Activated CD4-positive, CD25-positive, alpha-beta regulatory T cell treated with anti-CD3 and anti-CD28 coated beads, Interleukin-2, amount 50 U/mL, for 72 hours (primary cell): ENCODE results near the gene BICDL2.
"Not testable (repeated sequence)": the region's sequence is repeated elsewhere in the genome, so short reads cannot be mapped to it uniquely, and the experiment has no call there.

Experiments used
- DNase-seq: peaks from one replicate; pipeline ENCODE4 v3.0.0; 2021

BICDL2 gene

GRCh38 chr16:3063625-3064386 is 27.1 kb upstream of the BICDL2 start:
- DNase-seq = no peak

DNA sequence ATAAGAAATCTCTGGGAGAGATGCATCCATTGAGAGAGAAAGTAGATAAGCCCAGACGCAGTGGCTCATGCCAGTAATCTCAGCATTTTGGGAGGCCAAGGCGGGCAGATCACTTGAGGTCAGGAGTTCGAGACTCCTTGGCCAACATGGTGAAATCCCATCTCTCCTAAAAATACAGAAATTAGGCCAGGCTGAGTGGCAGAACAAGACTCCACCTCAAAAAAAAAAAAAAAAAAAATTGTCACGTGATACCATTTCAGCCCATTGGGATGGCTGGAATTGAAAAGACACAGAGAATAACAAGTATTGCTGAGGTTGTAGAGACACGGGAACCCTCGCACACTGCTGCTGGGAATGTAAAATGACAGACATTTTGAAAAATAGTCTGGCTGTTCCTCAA is 25.8 kb upstream of the BICDL2 start:
- DNase-seq = no peak

GRCh38 chr16:3060339-3061127 is 23.8 kb upstream of the BICDL2 start:
- no peak for DNase-seq

DNA sequence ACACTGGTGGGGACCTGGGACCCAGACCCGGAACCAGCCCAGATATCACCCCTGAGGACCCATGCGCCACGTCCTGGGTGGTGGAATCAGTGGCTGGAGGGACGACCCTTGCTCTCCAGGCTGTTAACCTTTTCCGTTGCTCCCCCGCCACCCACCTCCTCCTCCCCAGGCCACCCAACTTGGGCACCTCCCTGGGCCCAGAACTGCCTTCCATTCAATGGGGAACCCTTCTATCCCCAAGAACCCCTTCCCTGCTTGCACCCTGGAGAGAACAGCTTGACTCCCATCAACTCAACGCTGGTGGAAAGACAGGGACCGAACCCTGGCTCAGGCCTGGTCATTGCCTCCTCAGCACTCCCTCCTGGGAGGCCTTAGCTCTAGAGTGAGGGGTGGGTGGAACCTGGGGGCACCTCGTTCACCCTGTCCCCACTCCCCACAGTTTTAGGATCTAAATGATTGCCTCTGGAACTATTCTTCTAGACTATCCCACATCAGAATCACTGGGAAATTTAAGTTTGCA is 23.0 kb upstream of the BICDL2 start:
- DNase-seq = no peak

- peak; percentile 92 for DNase-seq
Observed at GRCh38 chr16:3059041-3059722, 22.4 kb upstream of the BICDL2 start.

- peak; percentile 56 for DNase-seq
Observed at GRCh38 chr16:3058139-3059030, 21.6 kb upstream of the BICDL2 start.

- DNase-seq = no peak
Observed at GRCh38 chr16:3057181-3058138, 20.7 kb upstream of the BICDL2 start.

DNA sequence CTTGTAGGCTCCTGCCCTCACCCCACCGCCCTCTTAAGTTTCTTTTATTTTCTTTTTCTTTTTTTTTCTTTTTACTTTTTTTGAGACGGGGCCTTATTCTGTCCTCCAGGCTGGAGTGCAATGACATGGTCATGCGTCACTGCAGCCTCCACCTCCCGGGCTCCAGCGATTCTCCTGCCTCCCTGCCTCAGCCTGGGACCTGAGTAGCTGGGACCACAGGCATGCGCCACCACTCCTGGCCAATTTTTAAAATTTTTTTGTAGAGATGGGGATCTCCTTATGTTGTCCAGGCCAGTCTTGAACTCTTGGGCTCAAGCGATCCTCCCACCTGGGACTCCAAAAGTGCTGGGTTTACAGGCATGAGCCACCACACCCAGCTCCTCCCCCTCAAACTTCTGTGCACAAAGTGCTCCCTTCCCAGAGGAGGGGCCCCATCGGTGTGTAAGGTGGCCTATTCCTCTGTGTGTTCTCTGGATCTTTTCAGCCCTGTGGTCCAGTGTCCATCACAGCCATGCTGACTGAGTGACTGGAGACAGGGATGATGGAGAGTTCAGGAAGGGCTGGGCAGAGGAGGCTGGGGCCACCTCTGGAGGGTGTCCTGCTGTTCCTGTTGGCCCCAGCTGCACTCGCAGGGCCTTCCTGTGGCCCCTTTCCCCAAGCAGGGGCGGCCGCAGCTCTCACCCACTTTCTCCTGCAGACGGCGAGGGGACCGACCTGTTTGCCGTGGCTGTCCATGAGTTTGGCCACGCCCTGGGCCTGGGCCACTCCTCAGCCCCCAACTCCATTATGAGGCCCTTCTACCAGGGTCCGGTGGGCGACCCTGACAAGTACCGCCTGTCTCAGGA is 19.8 kb upstream of the BICDL2 start:
- DNase-seq = no peak

DNA sequence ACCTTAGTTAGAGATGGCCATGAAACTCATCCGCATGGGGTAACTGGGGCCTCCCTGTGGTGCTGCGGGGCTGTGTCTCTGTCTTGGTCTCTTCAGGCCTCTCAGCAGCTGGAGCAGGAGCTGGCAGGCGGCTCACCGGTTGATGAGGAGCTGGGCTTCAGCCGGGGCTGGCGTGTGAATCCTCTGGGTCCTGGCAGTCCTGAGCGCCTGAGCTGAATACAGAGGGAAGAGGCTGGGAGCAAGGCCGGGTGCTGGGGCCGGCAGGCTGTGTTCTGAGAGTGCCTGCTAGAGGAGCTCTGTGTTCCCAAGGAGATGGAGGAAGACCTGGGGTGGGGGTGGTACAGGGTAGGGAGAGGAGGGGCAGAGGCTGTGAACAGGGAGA is 19.0 kb upstream of the BICDL2 start:
- not testable (repeated sequence) for DNase-seq

DNA sequence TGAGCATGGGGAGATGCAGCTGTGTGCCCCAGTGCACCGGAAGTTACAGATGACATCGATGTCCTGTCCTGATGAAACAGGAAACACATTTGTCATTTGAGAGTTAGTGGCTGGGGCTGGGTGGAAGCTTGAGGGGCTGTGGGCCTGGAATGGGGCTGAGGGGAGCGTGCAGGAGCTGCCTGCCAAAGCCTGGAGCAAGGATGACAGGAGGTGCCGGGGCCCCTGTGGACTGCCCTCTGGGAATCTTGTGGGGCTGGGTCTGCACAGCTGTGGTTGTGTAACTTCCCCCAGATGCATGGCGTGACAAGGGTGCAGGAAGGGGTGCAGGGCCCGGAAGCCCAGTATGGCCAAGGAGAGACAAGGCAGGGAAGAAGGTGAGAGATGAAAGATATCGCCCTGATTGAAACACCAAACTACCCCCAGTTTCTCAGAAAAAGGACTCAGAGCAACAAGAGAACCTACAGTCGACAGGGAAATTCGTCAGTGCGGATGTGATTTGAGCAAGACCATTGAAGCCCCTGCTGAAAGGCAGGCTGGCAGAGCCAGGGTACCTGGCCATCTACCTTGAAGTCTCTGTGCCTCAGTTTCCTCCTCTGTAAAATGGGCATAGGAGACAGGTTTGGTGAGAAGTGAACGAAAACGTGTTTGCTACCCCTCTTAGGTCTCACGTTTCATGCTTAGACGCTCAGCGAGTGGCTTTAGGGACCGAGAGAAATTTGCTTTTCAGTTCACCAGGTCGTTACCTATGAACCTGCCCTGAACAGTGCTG is 18.4 kb upstream of the BICDL2 start:
- DNase-seq = no peak

DNA sequence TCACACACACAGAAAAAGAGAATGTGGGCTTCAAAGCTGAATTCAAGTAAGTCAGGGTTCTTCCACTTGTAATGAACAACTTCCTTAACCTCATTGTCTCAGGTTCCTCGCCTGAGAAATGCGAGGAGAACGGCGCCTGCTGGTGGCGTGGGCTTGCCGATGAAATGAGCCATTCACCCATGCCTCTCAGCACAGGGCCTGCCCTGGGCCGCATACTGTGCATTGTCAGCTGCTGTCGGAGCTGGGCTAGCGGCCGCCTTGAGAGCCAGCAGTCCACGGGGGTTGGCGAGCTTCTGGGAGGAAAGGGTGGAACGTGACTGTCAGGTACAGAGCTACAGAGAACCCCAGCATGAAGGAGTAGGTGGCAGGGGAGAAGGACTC is 16.6 kb upstream of the BICDL2 start:
- not testable (repeated sequence) for DNase-seq

- DNase-seq = not testable (repeated sequence)
Observed at GRCh38 chr16:3052571-3053329, 16.0 kb upstream of the BICDL2 start.

GRCh38 chr16:3051494-3051893 is 14.8 kb upstream of the BICDL2 start:
- DNase-seq = no peak

- DNase-seq = no peak
Observed at GRCh38 chr16:3051009-3051408, 14.3 kb upstream of the BICDL2 start.

DNA sequence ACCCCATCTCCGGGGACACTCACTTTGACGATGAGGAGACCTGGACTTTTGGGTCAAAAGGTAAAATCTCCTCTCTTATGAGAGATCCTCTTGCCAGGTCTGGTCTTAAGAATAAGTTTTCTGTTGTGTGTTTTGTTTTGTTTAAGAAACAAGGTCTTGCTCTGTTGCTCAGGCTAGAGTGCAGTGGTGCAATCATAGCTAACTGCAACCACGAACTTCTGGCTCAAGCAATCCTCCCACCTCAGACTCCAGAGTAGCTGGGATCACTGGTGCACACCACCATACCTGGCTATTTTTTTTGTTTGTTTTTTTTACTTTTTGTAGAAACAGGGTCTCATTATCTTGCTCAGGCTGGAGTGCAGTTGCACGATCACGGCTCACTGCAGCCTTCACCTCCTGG is 13.7 kb upstream of the BICDL2 start:
- no peak for DNase-seq

DNA sequence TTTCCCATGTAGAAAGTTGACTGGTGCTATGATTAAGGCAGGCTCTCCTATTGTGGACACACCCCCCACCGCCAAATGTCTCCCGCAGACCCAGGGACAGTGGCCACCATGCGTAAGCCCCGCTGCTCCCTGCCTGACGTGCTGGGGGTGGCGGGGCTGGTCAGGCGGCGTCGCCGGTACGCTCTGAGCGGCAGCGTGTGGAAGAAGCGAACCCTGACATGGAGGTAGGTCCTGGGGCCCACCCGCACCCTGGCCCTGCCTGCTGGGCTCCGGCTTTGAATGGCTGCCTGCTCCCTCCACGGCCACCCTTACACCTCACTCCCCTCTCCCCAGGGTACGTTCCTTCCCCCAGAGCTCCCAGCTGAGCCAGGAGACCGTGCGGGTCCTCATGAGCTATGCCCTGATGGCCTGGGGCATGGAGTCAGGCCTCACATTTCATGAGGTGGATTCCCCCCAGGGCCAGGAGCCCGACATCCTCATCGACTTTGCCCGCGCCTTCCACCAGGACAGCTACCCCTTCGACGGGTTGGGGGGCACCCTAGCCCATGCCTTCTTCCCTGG is 13.3 kb upstream of the BICDL2 start:
- DNase-seq = no peak

- no peak for DNase-seq
Observed at GRCh38 chr16:3047387-3047720, 10.6 kb upstream of the BICDL2 start.

DNA sequence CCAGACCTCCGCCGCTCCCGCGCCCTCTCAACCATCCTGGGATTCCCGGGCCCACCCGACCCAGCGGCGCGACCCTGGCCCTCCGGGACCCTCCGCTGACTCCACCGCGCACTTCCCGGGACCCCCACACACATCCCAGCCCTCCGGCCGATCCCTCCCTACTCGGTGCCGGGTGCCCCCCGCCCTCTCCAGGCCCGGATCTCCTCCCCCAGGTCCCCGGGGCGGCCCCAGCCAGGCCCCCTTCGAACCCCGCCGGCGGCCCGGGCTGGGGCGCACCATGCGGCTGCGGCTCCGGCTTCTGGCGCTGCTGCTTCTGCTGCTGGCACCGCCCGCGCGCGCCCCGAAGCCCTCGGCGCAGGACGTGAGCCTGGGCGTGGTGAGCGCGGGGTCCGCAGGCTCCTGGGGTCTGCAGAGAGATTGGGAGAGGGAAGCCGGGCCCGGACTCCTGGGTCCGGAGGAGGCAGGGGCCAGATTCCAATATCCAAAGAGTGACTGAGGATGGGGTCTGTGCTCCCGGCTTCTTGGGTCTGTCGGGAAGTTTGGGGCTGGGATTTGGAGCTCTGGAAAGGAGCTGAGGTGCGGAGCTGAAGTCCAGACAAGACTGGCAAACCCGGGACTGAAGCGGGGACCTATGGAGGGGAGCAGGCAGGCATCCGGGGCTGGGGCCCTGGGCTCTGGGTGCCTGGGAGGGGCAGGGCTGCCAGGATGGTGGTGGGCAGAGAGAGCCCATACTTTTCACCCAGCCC is 10.1 kb upstream of the BICDL2 start:
- DNase-seq = no peak
